ENCODE data around the gene AFAP1L2.

DNA sequence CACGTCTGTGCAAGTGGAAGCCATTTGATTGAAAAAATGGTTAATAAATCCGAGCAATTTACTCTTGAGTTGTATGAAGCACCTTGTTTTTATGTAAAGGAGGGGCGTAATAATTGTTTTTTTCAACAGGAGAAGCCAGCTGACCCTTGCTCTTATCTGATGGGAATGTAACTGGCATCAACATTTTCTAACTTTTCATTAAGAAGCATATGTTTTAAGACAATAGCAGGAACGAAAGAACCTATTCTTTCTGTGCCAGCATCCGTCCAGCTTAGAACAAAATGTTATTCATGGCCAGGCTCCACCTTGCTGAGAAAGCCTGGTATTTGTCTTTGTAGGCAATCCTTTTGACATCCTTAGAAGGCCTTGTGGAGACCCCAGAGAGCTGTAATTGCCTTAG, 22.2 kb upstream of the AFAP1L2 start:
- TF ChIP-seq EZH2phosphoT487 (IDR thresholded peaks at IDR 0.05; ENCODE audit: insufficient read depth, low read depth): no peak
- TF ChIP-seq EZH2 (IDR thresholded peaks at IDR 0.05; ENCODE audit: insufficient read depth, poor library complexity, severe bottlenecking): no peak
